DMS 273 treated with DMSO at 0.1 percent for 48 hours (cell line): ENCODE measurements around the gene TRIM65.

Source experiments
- DNase-seq: peaks from one replicate; lab custom pipeline; 2025; lab: John Stamatoyannopoulos, UW

Gene TRIM65

GRCh38 chr17:75850928-75851692 is 45.6 kb downstream of the TRIM65 start:
- DNase-seq, result no peak

DNA sequence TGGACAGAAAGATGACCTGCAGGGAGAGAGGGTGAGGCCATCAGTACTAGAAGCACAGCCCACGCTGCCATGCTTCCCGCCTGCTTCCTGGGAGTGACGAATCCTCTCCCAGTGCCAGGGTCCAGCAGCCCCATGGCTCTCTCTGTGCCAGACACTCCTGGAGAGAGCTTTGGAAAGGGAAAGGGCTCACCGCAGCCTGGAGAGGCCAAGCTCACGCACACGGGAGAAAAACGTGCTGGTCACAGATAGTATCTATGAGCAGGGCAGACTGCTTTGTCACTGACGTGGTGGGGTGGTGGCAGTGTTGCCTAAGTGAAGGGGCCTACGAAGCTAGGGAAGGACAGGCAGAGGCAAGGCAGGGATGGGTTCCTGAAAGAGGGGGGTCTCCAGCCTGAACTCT is 47.0 kb downstream of the TRIM65 start:
- no peak for DNase-seq

- no peak for DNase-seq
Observed at GRCh38 chr17:75849279-75849646, 47.5 kb downstream of the TRIM65 start.

DNA sequence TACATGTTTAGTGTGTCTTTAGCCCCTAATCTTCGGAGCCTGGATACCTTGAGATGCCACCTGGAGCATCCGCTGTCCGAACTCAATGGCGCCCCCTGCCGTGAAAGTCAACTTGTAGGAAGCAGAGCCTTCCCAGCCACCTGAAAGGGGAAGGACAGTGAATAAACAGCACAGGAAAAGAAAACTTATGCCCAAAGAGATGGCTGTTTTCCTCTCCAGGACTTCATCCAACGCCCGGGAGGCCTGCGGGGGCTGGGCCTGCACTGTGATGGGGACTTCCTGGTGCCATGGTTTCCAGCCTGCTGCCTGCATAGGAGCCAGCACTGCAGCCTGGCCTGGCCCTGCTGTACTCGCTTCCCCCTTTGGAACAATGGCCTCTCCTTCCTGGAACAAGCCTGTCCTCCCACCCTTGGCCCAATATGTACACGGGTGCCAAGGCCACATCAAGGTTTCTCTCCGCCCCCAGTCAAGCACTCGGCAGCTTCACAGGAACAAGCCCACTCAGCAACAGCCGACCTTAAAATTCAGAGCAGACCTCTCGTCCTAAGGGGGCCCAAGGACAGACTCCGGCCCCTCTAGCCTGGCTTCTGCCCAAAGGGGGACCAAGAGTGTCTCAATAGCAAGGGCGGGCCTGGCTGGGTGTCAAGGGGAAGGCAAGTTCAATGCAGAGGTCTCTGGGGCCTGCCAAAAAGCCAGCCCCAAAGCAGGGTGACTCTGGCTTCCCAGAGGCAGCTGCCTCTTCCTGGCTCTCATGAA is 48.0 kb downstream of the TRIM65 start:
- DNase-seq, result peak; percentile 20

DNA sequence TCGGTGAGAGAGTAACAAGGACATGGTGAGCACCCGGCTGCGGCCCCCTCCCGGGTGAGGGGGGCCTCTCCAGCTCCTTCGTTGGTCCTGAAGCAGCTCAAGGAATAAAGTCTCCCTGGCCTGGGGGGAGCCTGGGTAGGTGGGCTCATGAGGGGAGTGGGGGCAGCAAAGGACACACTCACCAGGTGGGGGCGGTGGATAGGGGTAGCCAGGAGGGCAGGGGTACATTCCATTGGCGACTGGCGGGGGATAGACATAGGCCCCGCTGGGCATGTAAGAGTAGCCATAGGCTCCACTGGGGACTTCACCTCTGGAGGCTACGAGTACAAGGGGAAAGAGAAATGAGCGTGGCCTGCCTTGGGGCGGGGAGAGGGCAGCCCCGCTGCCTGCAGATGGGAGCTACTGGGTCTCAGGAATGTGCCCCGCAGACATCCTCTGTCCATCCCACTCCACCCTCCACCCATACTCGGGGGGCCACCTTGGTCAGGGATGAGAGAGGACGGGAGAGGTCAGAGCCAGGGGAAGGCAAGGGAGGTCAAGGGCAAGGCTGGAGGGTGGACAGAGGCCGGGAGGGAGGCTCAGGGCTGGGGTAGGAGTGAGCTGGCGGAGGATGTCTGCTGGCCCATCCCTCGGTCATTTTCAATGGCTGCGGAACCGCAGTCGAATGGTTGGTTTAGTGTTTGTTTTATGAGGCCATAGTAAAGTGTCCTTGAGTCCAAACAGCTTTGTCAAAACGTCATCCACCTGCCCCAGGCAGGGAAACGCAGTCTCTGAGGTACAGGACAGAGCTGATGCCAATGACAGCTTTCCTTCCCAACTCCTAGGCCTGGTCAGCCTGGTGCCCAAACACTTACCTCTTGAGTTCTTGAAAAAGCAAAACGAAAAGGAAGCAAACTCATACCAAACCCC is 48.9 kb downstream of the TRIM65 start:
- no peak for DNase-seq

DNA sequence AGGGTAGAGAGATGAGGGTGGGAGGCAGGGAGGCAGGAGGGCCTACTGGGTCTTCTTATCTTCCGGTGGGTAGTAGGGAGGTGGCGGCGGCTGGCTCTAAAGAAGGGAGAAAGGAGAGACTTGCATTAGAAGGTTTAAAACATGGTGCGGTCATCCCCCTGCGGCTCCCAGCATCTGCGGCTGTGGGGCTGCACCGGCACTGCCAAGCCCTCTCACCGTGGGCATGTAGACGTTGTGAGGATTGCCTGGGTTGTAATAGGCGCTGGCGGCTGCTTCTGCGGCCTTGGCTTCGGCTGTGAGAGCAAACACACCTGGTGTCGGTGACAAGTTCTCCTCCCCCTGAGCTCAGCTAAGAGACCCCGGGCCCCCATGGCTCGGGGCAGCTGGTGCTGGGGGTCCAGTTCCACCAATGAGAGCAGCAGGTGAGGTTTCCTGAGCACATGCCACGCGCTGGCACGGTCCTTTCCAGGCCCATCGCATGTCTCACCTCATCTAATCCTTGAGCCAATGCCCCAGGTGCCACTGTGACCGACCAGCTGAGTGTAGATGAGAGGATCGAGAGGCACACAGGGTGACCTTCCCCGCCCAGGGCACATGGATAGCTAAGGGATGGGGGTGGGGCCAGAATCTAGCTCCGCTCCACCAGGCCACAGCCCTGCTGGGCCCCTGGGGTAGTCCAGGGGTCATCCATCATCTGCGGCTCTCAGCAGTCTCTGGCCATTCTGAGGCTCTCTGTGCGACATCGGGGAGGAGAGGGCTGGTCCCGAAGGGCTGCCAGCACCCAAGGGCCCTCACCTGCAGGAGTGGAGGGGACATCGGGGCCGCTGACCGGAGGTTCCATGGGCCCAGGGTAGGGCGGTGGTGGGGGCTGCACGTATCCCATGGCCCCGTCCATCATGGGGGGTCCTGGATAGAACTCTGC is 49.8 kb downstream of the TRIM65 start:
- no peak for DNase-seq

DNA sequence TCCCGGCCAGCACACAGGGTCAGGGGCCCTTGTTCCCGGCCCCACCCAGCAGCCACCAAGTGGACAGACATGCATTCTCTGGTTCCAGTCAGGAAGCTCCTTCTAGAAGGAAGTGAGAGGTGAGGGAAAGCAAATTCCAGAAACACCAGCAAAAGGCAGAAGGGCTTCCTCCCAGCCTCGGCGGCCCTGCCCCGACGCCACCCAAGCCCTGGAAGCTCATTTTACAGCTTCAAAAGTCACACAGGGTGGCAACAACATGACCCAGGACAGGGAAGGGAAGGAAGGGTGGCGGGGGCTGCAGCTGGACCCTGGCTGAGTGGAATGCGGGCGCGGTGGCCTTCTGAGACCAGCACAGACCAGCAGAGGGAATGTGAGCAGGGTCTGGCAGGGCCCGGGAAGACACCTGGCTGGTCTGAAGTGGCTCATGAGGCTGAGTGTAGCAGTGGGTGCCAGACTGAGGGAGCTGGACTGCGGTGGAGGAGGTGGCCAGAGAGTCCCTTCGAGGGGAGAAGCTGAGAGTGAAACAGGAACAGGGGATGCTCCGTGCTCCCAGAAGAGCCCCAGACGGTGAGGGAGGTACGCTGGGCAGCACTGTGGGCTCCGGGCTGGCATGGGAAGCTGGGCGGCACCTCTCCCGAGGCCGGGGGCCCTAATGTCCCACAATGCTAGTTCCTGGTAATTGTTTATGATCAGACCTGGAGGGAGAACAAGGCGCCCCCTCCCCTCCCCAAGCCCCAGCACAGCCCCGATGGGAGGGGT is 50.6 kb downstream of the TRIM65 start:
- DNase-seq, result no peak

GRCh38 chr17:75845058-75845711 is 51.6 kb downstream of the TRIM65 start:
- DNase-seq, result peak; percentile 15

DNA sequence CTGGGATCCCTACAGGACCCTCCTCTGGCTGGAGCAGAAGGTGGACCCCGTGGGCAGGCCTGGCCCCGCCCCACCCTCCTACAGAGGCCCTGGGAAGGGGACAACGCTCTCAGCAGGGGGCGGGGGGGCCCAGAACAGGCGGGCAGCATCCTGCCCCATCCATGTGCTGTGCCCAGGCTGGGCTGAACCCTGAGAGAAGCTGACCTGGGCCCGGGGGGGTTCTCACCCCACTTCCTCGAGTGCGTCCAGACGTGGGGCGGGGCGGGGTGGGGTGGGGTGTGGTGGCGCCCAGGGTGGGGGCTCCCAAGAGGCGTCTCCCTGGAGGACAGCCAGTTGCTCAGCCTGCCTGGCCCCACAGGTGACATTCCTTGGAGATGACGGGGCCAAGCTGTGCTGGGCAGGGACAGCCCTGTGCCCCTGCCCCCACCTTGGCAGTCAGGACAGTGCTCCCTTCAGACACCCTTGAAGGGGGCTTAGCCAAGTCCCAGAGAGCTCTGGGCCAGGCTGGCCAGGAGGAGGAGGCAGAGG is 52.2 kb downstream of the TRIM65 start:
- DNase-seq, result no peak

DNA sequence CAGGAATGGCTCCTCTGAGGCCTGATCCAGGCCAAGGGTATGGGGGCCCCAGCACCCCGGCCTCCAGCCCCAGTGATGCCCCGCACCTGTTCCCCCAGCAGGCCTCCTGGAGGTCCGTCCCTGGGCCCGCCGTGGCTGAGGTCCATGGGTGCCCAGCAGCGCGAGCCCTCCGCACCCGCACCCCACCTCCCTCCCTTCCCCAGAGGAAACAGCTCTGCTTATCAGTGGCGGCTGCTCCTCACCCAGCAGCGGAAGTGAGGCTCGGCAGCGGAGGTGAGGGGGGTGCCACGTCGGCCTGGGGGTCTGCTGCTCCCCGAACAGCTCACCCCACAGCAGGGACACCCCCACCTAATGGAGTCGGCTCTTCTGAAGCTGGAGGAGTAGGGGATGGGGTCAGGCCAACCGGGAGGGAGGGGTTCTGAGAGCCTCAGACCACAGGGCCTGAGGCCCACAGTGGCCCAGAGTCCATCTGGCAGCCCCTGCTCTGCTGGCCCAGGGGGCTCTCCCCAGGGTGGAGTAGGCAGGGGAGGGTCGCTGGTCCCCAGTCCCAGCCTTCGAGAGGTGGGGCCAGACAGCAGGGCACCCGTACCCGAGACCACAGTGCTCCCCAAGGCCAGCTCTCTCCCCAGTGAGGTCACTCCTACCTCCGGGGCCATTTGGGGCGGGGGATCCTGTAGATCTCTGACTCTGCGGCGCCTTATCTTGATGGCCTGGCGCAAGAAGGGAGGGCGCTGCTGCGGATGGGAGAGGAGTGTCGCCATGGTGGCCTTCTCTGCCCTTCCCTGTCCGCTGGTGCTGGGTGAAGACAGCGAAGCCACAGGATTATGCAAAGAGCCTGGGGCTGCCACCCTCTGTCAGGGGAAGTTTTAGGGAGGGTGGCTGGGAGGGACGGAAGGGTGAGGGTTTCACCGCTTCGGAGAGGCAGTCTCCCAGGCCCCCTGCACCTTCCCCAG is 52.9 kb downstream of the TRIM65 start, which contains the start of gene UNC13D:
TSS of gene UNC13D (minus strand) at position 828 of the 953 bp plus-strand sequence. CDS start at position 761, 67 bp downstream.
- DNase-seq, result no peak

- DNase-seq, result no peak
Observed at GRCh38 chr17:75842963-75843576, 53.7 kb downstream of the TRIM65 start.

- no peak for DNase-seq
Observed at GRCh38 chr17:75842411-75842810, 54.3 kb downstream of the TRIM65 start.

GRCh38 chr17:75840799-75841164 is 56.0 kb downstream of the TRIM65 start:
- no peak for DNase-seq

- DNase-seq, result no peak
Observed at GRCh38 chr17:75839942-75840798, 56.6 kb downstream of the TRIM65 start.
